ENCODE measurements around the gene SPATA19.

The SPATA19 gene

GRCh38 chr11:133817449-133817848 is 27.9 kb downstream of the SPATA19 start:
- no peak overlapping the region for H3K4me3 ChIP-seq (ENCODE audit: low read length)
- no peak for TF ChIP-seq CTCF (conservative IDR thresholded peaks at IDR 0.05; ENCODE audit: low read depth, low read length)
- DNase-seq (ENCODE audit: low read depth) = no peak

GRCh38 chr11:133816146-133816870 is 29.0 kb downstream of the SPATA19 start:
- no peak overlapping the region for H3K4me3 ChIP-seq (ENCODE audit: low read length)
- DNase-seq (ENCODE audit: low read depth) = no peak
- TF ChIP-seq CTCF (conservative IDR thresholded peaks at IDR 0.05; ENCODE audit: low read depth, low read length) = no peak

- no peak for DNase-seq (ENCODE audit: low read depth)
- no peak overlapping the region for H3K4me3 ChIP-seq (ENCODE audit: low read length)
- TF ChIP-seq CTCF (conservative IDR thresholded peaks at IDR 0.05; ENCODE audit: low read depth, low read length) = no peak
Measured at GRCh38 chr11:133815636-133816035, 29.7 kb downstream of the SPATA19 start.

- no peak for TF ChIP-seq CTCF (conservative IDR thresholded peaks at IDR 0.05; ENCODE audit: low read depth, low read length)
- no peak for DNase-seq (ENCODE audit: low read depth)
Measured at GRCh38 chr11:133814588-133815100, 30.7 kb downstream of the SPATA19 start.

GRCh38 chr11:133811850-133812685 is 33.2 kb downstream of the SPATA19 start:
- H3K4me3 ChIP-seq (ENCODE audit: low read length) = no peak overlapping the region
- no peak for TF ChIP-seq CTCF (conservative IDR thresholded peaks at IDR 0.05; ENCODE audit: low read depth, low read length)
- DNase-seq (ENCODE audit: low read depth) = no peak

More at GRCh38 chr11:133814588-133815100, 30.7 kb downstream of the SPATA19 start:
- H3K4me3 ChIP-seq (ENCODE audit: low read length) = no peak overlapping the region

- TF ChIP-seq CTCF (conservative IDR thresholded peaks at IDR 0.05; ENCODE audit: low read depth, low read length) = no peak
- H3K4me3 ChIP-seq (ENCODE audit: low read length) = no peak overlapping the region
- DNase-seq (ENCODE audit: low read depth) = no peak
Measured at GRCh38 chr11:133810766-133811165, 34.5 kb downstream of the SPATA19 start.

Measured in retinal pigment epithelial cell (primary cell).